ENCODE results near the gene NAP1L4.
A peak's percentile ranks its signal among the peaks of the same experiment; 100 is the strongest.

Gene NAP1L4

GRCh38 chr11:3022300-3022967, 30.3 kb upstream of the NAP1L4 start:
- Histone ChIP-seq H3K4me3 (ENCODE audit: low read length) (peak overlapping the region; percentile 36), H3K36me3 (ENCODE audit: control insufficient read depth, insufficient read depth, low read length, severe bottlenecking) (peaks cover 68% of the 10 kb centered on the region), H3K9me3 (ENCODE audit: control insufficient read depth, low read length) (no peaks in the 10 kb centered on the region), H3K4me1 (ENCODE audit: control insufficient read depth, insufficient read depth, low read length) (peaks cover 28% of the 10 kb centered on the region), H3K27me3 (replicated peaks; ENCODE audit: control insufficient read depth, insufficient read depth, low read length) (no peaks in the 10 kb centered on the region), H3K9ac (ENCODE audit: low read length) (peak overlapping the region; percentile 63)
- DNase-seq (ENCODE audit: low read depth), result peak; percentile 74

- peak; percentile 30 for DNase-seq (ENCODE audit: low read depth)
- Histone ChIP-seq H3K9me3 (ENCODE audit: control insufficient read depth, low read length) (no peaks in the 10 kb centered on the region), H3K27me3 (replicated peaks; ENCODE audit: control insufficient read depth, insufficient read depth, low read length) (no peaks in the 10 kb centered on the region), H3K4me1 (ENCODE audit: control insufficient read depth, insufficient read depth, low read length) (peaks cover 28% of the 10 kb centered on the region), H3K4me3 (ENCODE audit: low read length) (no peak overlapping the region), H3K36me3 (ENCODE audit: control insufficient read depth, insufficient read depth, low read length, severe bottlenecking) (peaks cover 69% of the 10 kb centered on the region), H3K9ac (ENCODE audit: low read length) (no peak overlapping the region)
Observed at GRCh38 chr11:3021125-3021524, 29.0 kb upstream of the NAP1L4 start.

- Histone ChIP-seq H3K27me3 (replicated peaks; ENCODE audit: control insufficient read depth, insufficient read depth, low read length) (no peaks in the 10 kb centered on the region), H3K36me3 (ENCODE audit: control insufficient read depth, insufficient read depth, low read length, severe bottlenecking) (peaks cover 71% of the 10 kb centered on the region), H3K9ac (ENCODE audit: low read length) (no peak overlapping the region), H3K4me3 (ENCODE audit: low read length) (no peak overlapping the region), H3K9me3 (ENCODE audit: control insufficient read depth, low read length) (no peaks in the 10 kb centered on the region), H3K4me1 (ENCODE audit: control insufficient read depth, insufficient read depth, low read length) (peaks cover 33% of the 10 kb centered on the region)
- no peak for DNase-seq (ENCODE audit: low read depth)
Observed at GRCh38 chr11:3020011-3020410, 27.9 kb upstream of the NAP1L4 start.

GRCh38 chr11:3018596-3018995, 26.5 kb upstream of the NAP1L4 start:
- DNase-seq (ENCODE audit: low read depth), result no peak
- Histone ChIP-seq H3K9me3 (ENCODE audit: control insufficient read depth, low read length) (no peaks in the 10 kb centered on the region), H3K36me3 (ENCODE audit: control insufficient read depth, insufficient read depth, low read length, severe bottlenecking) (peaks cover 74% of the 10 kb centered on the region), H3K4me3 (ENCODE audit: low read length) (no peak overlapping the region), H3K27me3 (replicated peaks; ENCODE audit: control insufficient read depth, insufficient read depth, low read length) (no peaks in the 10 kb centered on the region), H3K4me1 (ENCODE audit: control insufficient read depth, insufficient read depth, low read length) (peaks cover 44% of the 10 kb centered on the region), H3K9ac (ENCODE audit: low read length) (no peak overlapping the region)

- DNase-seq (ENCODE audit: low read depth), result no peak
- Histone ChIP-seq H3K4me1 (ENCODE audit: control insufficient read depth, insufficient read depth, low read length) (peaks cover 28% of the 10 kb centered on the region), H3K9ac (ENCODE audit: low read length) (no peak overlapping the region), H3K36me3 (ENCODE audit: control insufficient read depth, insufficient read depth, low read length, severe bottlenecking) (peaks cover 91% of the 10 kb centered on the region), H3K27me3 (replicated peaks; ENCODE audit: control insufficient read depth, insufficient read depth, low read length) (no peaks in the 10 kb centered on the region), H3K9me3 (ENCODE audit: control insufficient read depth, low read length) (no peaks in the 10 kb centered on the region), H3K4me3 (ENCODE audit: low read length) (no peak overlapping the region)
Observed at GRCh38 chr11:3016861-3017260, 24.7 kb upstream of the NAP1L4 start.

- H3K4me3 ChIP-seq (ENCODE audit: low read length), result no peak overlapping the region
- no peak overlapping the region for H3K9ac ChIP-seq (ENCODE audit: low read length)
- H3K9me3 ChIP-seq (ENCODE audit: control insufficient read depth, low read length), result no peaks in the 10 kb centered on the region
- peaks cover 97% of the 10 kb centered on the region for H3K36me3 ChIP-seq (ENCODE audit: control insufficient read depth, insufficient read depth, low read length, severe bottlenecking)
- peaks cover 18% of the 10 kb centered on the region for H3K4me1 ChIP-seq (ENCODE audit: control insufficient read depth, insufficient read depth, low read length)
- H3K27me3 ChIP-seq (replicated peaks; ENCODE audit: control insufficient read depth, insufficient read depth, low read length), result no peaks in the 10 kb centered on the region
- no peak for DNase-seq (ENCODE audit: low read depth)
Observed at GRCh38 chr11:3015796-3016195, 23.7 kb upstream of the NAP1L4 start.

GRCh38 chr11:3014943-3015342, 22.8 kb upstream of the NAP1L4 start:
- H3K4me3 ChIP-seq (ENCODE audit: low read length), result no peak overlapping the region
- DNase-seq (ENCODE audit: low read depth), result no peak
- H3K27me3 ChIP-seq (replicated peaks; ENCODE audit: control insufficient read depth, insufficient read depth, low read length), result no peaks in the 10 kb centered on the region
- peaks cover 97% of the 10 kb centered on the region for H3K36me3 ChIP-seq (ENCODE audit: control insufficient read depth, insufficient read depth, low read length, severe bottlenecking)
- no peak overlapping the region for H3K9ac ChIP-seq (ENCODE audit: low read length)
- H3K9me3 ChIP-seq (ENCODE audit: control insufficient read depth, low read length), result no peaks in the 10 kb centered on the region
- H3K4me1 ChIP-seq (ENCODE audit: control insufficient read depth, insufficient read depth, low read length), result peaks cover 17% of the 10 kb centered on the region

GRCh38 chr11:3014057-3014938, 22.2 kb upstream of the NAP1L4 start:
- Histone ChIP-seq H3K27me3 (replicated peaks; ENCODE audit: control insufficient read depth, insufficient read depth, low read length) (no peaks in the 10 kb centered on the region), H3K4me3 (ENCODE audit: low read length) (no peak overlapping the region), H3K9me3 (ENCODE audit: control insufficient read depth, low read length) (no peaks in the 10 kb centered on the region), H3K36me3 (ENCODE audit: control insufficient read depth, insufficient read depth, low read length, severe bottlenecking) (peaks cover 97% of the 10 kb centered on the region), H3K4me1 (ENCODE audit: control insufficient read depth, insufficient read depth, low read length) (peaks cover 17% of the 10 kb centered on the region), H3K9ac (ENCODE audit: low read length) (no peak overlapping the region)
- no peak for DNase-seq (ENCODE audit: low read depth)

- Histone ChIP-seq H3K4me3 (ENCODE audit: low read length) (no peak overlapping the region), H3K4me1 (ENCODE audit: control insufficient read depth, insufficient read depth, low read length) (peaks cover 17% of the 10 kb centered on the region), H3K27me3 (replicated peaks; ENCODE audit: control insufficient read depth, insufficient read depth, low read length) (no peaks in the 10 kb centered on the region), H3K9ac (ENCODE audit: low read length) (no peak overlapping the region), H3K36me3 (ENCODE audit: control insufficient read depth, insufficient read depth, low read length, severe bottlenecking) (peaks cover 97% of the 10 kb centered on the region), H3K9me3 (ENCODE audit: control insufficient read depth, low read length) (no peaks in the 10 kb centered on the region)
- DNase-seq (ENCODE audit: low read depth), result no peak
Observed at GRCh38 chr11:3011891-3012885, 20.1 kb upstream of the NAP1L4 start.

GRCh38 chr11:3010521-3011275, 18.6 kb upstream of the NAP1L4 start:
- Histone ChIP-seq H3K9me3 (ENCODE audit: control insufficient read depth, low read length) (no peaks in the 10 kb centered on the region), H3K4me3 (ENCODE audit: low read length) (no peak overlapping the region), H3K36me3 (ENCODE audit: control insufficient read depth, insufficient read depth, low read length, severe bottlenecking) (peaks cover 97% of the 10 kb centered on the region), H3K9ac (ENCODE audit: low read length) (no peak overlapping the region), H3K27me3 (replicated peaks; ENCODE audit: control insufficient read depth, insufficient read depth, low read length) (no peaks in the 10 kb centered on the region), H3K4me1 (ENCODE audit: control insufficient read depth, insufficient read depth, low read length) (peaks cover 14% of the 10 kb centered on the region)
- DNase-seq (ENCODE audit: low read depth), result no peak
